Measurements from ENCODE around the gene PPM1H. TPM values are rescaled to one million over a fixed set of nuclear protein-coding genes. Genes with fewer than 3 reads are reported as not detected.

The PPM1H gene
- total RNA-seq, 2 experiments from 2014 or later = not detected

- ChIA-PET POLR2A (no interaction called here), CTCF (interaction anchor here (1.2 kb wide), 1 partner anchor 13 kb away, joined by 3 read pairs; no protein-coding TSS in a partner anchor)
- no peak overlapping the region for H3K4me3 Mint-ChIP-seq
- H3K27me3 Mint-ChIP-seq = peaks cover 19% of the 10 kb centered on the region
- H3K27ac Mint-ChIP-seq = no peak overlapping the region
- no peaks in the 10 kb centered on the region for H3K36me3 Mint-ChIP-seq (ENCODE audit: low read depth)
- no peaks in the 10 kb centered on the region for H3K4me1 Mint-ChIP-seq
- DNase-seq = no peak
- no peaks in the 10 kb centered on the region for H3K9me3 Mint-ChIP-seq
Measured at GRCh38 chr12:62846491-62846890, 88.5 kb downstream of the PPM1H start.

- ChIA-PET POLR2A (no interaction called here), CTCF (interaction anchor here (1.8 kb wide), 1 partner anchor 16 kb away, joined by 4 read pairs; no protein-coding TSS in a partner anchor)
- H3K4me3 Mint-ChIP-seq = no peak overlapping the region
- no peaks in the 10 kb centered on the region for H3K36me3 Mint-ChIP-seq (ENCODE audit: low read depth)
- H3K27me3 Mint-ChIP-seq = peaks cover 22% of the 10 kb centered on the region
- H3K27ac Mint-ChIP-seq = no peak overlapping the region
- no peaks in the 10 kb centered on the region for H3K4me1 Mint-ChIP-seq
- no peaks in the 10 kb centered on the region for H3K9me3 Mint-ChIP-seq
- DNase-seq = no peak
Measured at GRCh38 chr12:62844915-62845314, 90.0 kb downstream of the PPM1H start.

DNA sequence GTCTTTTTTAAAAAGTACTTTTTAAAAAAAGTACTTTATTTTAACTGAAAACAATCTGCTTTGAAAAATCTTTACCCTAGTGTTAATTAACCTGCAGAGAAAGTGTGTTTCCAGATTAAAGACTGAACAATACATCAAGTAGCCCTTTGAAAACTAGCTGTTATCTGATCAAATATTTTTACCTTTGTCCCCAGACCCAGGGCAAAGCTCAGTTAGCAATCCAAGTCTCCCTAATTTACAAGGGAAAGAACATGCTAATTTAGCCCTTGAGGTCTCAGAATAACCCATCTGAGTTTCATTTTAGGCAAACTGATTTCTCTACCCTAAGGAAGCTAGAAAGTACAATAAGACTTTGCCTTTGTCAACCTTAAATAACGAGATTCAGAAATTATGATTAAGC is 91.2 kb downstream of the PPM1H start:
- Mint-ChIP-seq H3K36me3 (ENCODE audit: low read depth) (no peaks in the 10 kb centered on the region), H3K9me3 (no peaks in the 10 kb centered on the region), H3K4me1 (no peaks in the 10 kb centered on the region), H3K27ac (no peak overlapping the region), H3K4me3 (no peak overlapping the region), H3K27me3 (peaks cover 23% of the 10 kb centered on the region)
- ChIA-PET CTCF (interaction anchor here (1.8 kb wide), 1 partner anchor 17 kb away, joined by 4 read pairs; no protein-coding TSS in a partner anchor), POLR2A (no interaction called here)
- DNase-seq = no peak

DNA sequence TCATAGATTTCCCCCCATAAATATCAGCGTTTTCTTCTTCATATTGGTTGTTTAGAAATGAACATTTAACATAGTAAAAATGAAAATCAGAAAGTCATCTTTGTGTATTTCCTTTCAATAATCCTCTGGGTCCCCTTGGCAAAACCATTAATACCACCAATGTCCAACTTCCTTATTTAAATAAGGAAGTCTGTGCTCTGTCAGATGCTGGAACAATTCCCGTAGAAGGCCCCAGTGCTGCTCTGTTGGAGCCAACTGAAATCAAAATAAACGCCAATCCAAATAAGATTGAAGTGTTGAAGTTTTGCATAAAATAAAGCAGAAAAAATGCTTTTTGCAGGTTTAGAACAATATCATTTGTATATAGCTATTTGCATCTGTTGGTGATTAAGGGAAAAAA is 93.1 kb downstream of the PPM1H start:
- ChIA-PET CTCF (no interaction called here), POLR2A (no interaction called here)
- Mint-ChIP-seq H3K36me3 (ENCODE audit: low read depth) (no peaks in the 10 kb centered on the region), H3K9me3 (no peaks in the 10 kb centered on the region), H3K4me1 (no peaks in the 10 kb centered on the region), H3K27ac (no peak overlapping the region), H3K27me3 (peaks cover 21% of the 10 kb centered on the region), H3K4me3 (no peak overlapping the region)
- no peak for DNase-seq

DNA sequence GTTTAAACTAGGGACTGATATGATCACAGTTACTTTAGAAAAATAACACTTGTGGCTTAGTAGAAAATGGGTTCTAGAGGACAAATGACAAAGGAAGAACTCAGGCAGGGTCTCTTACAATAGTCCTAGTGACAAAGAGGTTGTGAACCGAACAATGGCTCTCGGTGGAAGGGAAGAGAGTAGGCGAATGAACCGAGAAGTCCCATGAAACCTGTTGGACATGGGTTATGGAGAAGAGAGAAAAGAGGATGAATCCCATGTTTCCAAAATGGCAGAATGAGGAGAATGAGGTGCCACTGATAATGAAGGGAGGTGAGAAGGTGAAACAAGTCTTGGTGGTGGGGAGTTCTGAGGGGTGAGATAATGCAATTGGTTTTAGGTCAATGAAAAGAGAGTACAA is 94.1 kb downstream of the PPM1H start:
- peaks cover 21% of the 10 kb centered on the region for H3K27me3 Mint-ChIP-seq
- no peak overlapping the region for H3K27ac Mint-ChIP-seq
- H3K4me3 Mint-ChIP-seq = no peak overlapping the region
- no peaks in the 10 kb centered on the region for H3K36me3 Mint-ChIP-seq (ENCODE audit: low read depth)
- no peak for DNase-seq
- ChIA-PET POLR2A (no interaction called here), CTCF (no interaction called here)
- no peaks in the 10 kb centered on the region for H3K9me3 Mint-ChIP-seq
- H3K4me1 Mint-ChIP-seq = no peaks in the 10 kb centered on the region

DNA sequence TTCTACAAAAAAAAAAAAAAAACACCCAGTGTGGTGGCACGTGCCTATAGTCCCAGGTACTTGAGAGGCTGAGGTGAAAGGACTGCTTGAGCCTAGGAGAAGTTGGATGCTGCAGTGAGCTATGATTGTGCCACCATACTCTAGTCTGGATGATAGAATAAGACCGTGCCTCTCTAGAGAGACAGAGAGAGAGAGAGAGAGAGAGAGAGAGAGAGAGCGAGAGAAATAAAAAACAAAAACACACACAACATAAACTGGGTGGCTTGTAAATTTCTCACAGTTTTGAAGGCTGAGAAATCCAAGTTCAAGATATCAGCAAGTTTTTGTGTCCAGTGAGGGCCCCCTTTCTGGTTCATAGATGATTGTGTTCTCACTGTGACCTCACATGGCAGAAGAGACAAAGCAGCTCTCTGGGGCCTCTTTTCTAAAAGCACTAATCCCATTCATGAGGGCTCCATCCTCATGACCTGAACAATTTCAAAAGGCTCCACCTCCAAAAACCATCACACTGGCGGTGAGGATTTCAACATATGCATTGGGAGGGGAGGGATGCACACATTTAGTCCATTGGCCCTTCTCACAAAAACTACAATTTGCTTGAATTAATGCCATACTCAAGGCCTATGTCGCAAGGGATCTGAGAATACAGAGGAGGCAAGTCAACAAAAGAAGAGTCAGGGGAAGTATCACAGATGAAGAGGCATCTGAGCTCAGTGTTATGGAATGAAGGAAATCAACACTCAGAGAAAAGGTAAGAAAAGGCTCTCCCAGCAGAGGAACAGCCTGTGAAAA is 94.9 kb downstream of the PPM1H start:
- Mint-ChIP-seq H3K36me3 (ENCODE audit: low read depth) (no peaks in the 10 kb centered on the region), H3K4me3 (no peak overlapping the region), H3K27me3 (peaks cover 21% of the 10 kb centered on the region), H3K27ac (no peak overlapping the region), H3K4me1 (no peaks in the 10 kb centered on the region), H3K9me3 (no peaks in the 10 kb centered on the region)
- ChIA-PET POLR2A (no interaction called here), CTCF (interaction anchor here (0.6 to 0.9 kb wide), 2 partner anchors 41 to 317 kb away, joined by 3 to 4 read pairs; no protein-coding TSS in a partner anchor)
- DNase-seq = no peak

- no peak for DNase-seq
- Mint-ChIP-seq H3K27me3 (peaks cover 11% of the 10 kb centered on the region), H3K36me3 (ENCODE audit: low read depth) (no peaks in the 10 kb centered on the region), H3K27ac (no peak overlapping the region), H3K4me1 (no peaks in the 10 kb centered on the region), H3K9me3 (no peaks in the 10 kb centered on the region), H3K4me3 (no peak overlapping the region)
- ChIA-PET POLR2A (no interaction called here), CTCF (no interaction called here)
Measured at GRCh38 chr12:62834971-62835547, 99.9 kb downstream of the PPM1H start.

DNA sequence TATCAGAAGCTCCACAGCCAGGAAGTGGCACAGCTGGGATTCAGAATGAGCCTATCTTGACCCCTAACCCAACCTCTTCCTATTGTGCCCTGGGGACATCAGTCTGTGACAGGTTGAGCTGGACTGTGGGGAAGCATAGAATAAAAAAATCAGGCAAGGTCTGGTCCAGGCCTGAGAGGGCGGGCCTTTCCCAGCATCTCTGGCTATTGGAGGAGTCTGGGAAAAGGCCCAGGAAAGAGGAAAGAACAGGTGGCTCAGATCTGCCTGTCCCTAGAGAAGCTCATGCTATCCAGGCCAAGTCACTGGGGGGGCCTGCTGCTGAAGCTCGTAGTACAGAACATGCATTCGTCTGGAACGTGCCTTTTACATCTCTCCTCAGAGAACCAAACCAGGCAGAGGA is 100.5 kb downstream of the PPM1H start:
- no peak for DNase-seq
- Mint-ChIP-seq H3K4me3 (no peak overlapping the region), H3K4me1 (no peaks in the 10 kb centered on the region), H3K27ac (no peak overlapping the region), H3K36me3 (ENCODE audit: low read depth) (no peaks in the 10 kb centered on the region), H3K9me3 (no peaks in the 10 kb centered on the region), H3K27me3 (peaks cover 6% of the 10 kb centered on the region)
- ChIA-PET POLR2A (no interaction called here), CTCF (no interaction called here)

GRCh38 chr12:62833634-62834033 is 101.3 kb downstream of the PPM1H start:
- Mint-ChIP-seq H3K4me1 (no peaks in the 10 kb centered on the region), H3K27me3 (peaks cover 5% of the 10 kb centered on the region), H3K27ac (no peak overlapping the region), H3K36me3 (ENCODE audit: low read depth) (no peaks in the 10 kb centered on the region), H3K4me3 (no peak overlapping the region), H3K9me3 (no peaks in the 10 kb centered on the region)
- ChIA-PET POLR2A (no interaction called here), CTCF (interaction anchor here (0.5 to 1.4 kb wide), 2 partner anchors 21 to 83 kb away, joined by 4 to 5 read pairs; no protein-coding TSS in a partner anchor)
- no peak for DNase-seq

- no peak overlapping the region for H3K4me3 Mint-ChIP-seq
- CTCF ChIA-PET = interaction anchor here (1.4 kb wide), 1 partner anchor 20 kb away, joined by 5 read pairs; no protein-coding TSS in a partner anchor
- no peak overlapping the region for H3K27ac Mint-ChIP-seq
- H3K27me3 Mint-ChIP-seq = peaks cover 3% of the 10 kb centered on the region
- POLR2A ChIA-PET = no interaction called here
- H3K36me3 Mint-ChIP-seq (ENCODE audit: low read depth) = no peaks in the 10 kb centered on the region
- H3K4me1 Mint-ChIP-seq = no peaks in the 10 kb centered on the region
- H3K9me3 Mint-ChIP-seq = no peaks in the 10 kb centered on the region
- no peak for DNase-seq
Measured at GRCh38 chr12:62832558-62832957, 102.4 kb downstream of the PPM1H start.

DNA sequence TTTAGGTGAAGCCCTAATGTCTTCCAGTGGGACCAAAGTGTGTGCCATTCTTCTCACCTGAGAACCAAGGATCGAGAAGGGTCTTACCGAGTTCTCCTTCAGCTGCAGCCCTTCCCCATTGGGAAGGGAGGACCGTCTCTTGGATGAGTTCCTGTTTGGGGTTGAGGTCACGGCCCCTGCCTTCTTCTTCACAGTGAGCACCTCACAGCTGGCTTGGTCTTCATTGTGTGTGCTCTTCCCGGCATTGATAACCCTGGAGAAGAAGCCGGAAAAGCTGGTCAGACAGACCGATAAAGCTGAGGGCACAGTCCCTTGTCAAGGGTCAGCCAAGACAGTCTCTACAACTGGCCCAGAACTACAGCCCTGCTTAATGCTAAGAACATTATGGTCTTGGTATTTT is 102.9 kb downstream of the PPM1H start:
- no peak overlapping the region for H3K27ac Mint-ChIP-seq
- no peak for DNase-seq
- CTCF ChIA-PET = no interaction called here
- no peaks in the 10 kb centered on the region for H3K4me1 Mint-ChIP-seq
- H3K27me3 Mint-ChIP-seq = peaks cover under 1% of the 10 kb centered on the region
- no peaks in the 10 kb centered on the region for H3K9me3 Mint-ChIP-seq
- H3K4me3 Mint-ChIP-seq = no peak overlapping the region
- POLR2A ChIA-PET = no interaction called here
- no peaks in the 10 kb centered on the region for H3K36me3 Mint-ChIP-seq (ENCODE audit: low read depth)

- no peaks in the 10 kb centered on the region for H3K4me1 Mint-ChIP-seq
- no peak overlapping the region for H3K27ac Mint-ChIP-seq
- peaks cover 4% of the 10 kb centered on the region for H3K27me3 Mint-ChIP-seq
- H3K9me3 Mint-ChIP-seq = no peaks in the 10 kb centered on the region
- no peak for DNase-seq
- CTCF ChIA-PET = interaction anchor here (0.9 kb wide), 1 partner anchor 31 kb away, joined by 3 read pairs; no protein-coding TSS in a partner anchor
- no peak overlapping the region for H3K4me3 Mint-ChIP-seq
- H3K36me3 Mint-ChIP-seq (ENCODE audit: low read depth) = no peaks in the 10 kb centered on the region
- POLR2A ChIA-PET = no interaction called here
Measured at GRCh38 chr12:62827855-62828254, 107.1 kb downstream of the PPM1H start.

DNA sequence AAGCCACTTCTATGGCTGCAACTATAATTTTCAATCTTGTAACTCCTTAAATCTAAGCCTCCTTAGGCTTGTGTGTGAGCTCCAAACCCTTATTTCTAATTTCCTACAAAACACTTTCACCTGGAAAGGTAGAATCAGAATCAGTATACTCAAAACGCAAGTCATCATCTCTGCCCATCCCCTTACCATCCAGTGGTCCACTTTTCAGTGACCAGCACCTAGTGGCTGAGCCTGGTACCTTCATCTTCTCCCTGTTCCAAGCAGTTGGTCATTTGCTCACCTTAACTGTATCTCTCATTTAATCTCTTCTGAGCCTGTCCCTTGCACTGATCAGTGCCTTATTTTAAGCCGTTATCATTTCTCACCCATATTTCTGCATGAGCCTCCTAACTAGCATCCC is 107.9 kb downstream of the PPM1H start:
- Mint-ChIP-seq H3K4me1 (no peaks in the 10 kb centered on the region), H3K27ac (no peak overlapping the region), H3K4me3 (no peak overlapping the region), H3K9me3 (no peaks in the 10 kb centered on the region), H3K27me3 (peaks cover 10% of the 10 kb centered on the region), H3K36me3 (ENCODE audit: low read depth) (no peaks in the 10 kb centered on the region)
- CTCF ChIA-PET = interaction anchor here (0.5 to 0.6 kb wide), 2 partner anchors 42 to 1558 kb away, joined by 4 to 5 read pairs; no protein-coding TSS in a partner anchor
- DNase-seq = no peak
- POLR2A ChIA-PET = no interaction called here

Data from activated CD4-positive, alpha-beta T cell treated with anti-CD3 and anti-CD28 coated beads, Interleukin-2, amount 10 ng/mL, durations not matched to agents 7 days and 5 days (primary cell).